ENCODE data around the gene KLHL17.
A peak's percentile ranks its signal among the peaks of the same experiment; 100 is the strongest.
"Not testable (repeated sequence)": the region's sequence is repeated elsewhere in the genome, so short reads cannot be mapped to it uniquely, and the experiment has no call there.

The KLHL17 gene

GRCh38 chr1:1003618-1004419 lies 43.4 kb downstream of the KLHL17 start:
- no peak for DNase-seq

- DNase-seq: no peak
Observed at GRCh38 chr1:1004420-1004779, 44.0 kb downstream of the KLHL17 start.

- DNase-seq: no peak
Observed at GRCh38 chr1:1004780-1005697, 44.7 kb downstream of the KLHL17 start.

GRCh38 chr1:1005774-1006304 lies 45.5 kb downstream of the KLHL17 start:
- no peak for DNase-seq

- no peak for DNase-seq
Observed at GRCh38 chr1:1006305-1007159, 46.1 kb downstream of the KLHL17 start.

- DNase-seq: not testable (repeated sequence)
Observed at GRCh38 chr1:1010131-1010530, 49.7 kb downstream of the KLHL17 start.

- DNase-seq: no peak
Observed at GRCh38 chr1:1011396-1011949, 51.1 kb downstream of the KLHL17 start.

- not testable (repeated sequence) for DNase-seq
Observed at GRCh38 chr1:1012736-1013104, 52.3 kb downstream of the KLHL17 start.

- DNase-seq: peak; percentile 64
Observed at GRCh38 chr1:1013105-1013921, 52.9 kb downstream of the KLHL17 start, which contains the start of gene ISG15. ISG15 (plus strand) TSS chr1:1013497; CDS start chr1:1013574, 77 bp downstream.

- DNase-seq: peak; percentile 46
Observed at GRCh38 chr1:1013922-1014648, 53.7 kb downstream of the KLHL17 start.

- no peak for DNase-seq
Observed at GRCh38 chr1:1014799-1015681, 54.7 kb downstream of the KLHL17 start.
